T-cell (primary cell): ENCODE results near the gene AADAC. TPM values are rescaled to one million over a fixed set of nuclear protein-coding genes. Genes with fewer than 3 reads are reported as not detected.

Experiments used
- ATAC-seq, 4 experiments: fragments of 200-7000 bp in 3 of 4; fragments of 150-1000 bp in 1 of 4; cut with Tn5 transposase; replicated peaks in 1 of 4; 1 replicate in 3 of 4; 2 replicates in 1 of 4; pipeline ENCODE4 v1.10.0; 2021; ENCODE audit warnings: moderate library complexity in 3 of 4, mild to moderate bottlenecking in 2 of 4, moderate number of reproducible peaks in 1 of 4
- CTCF ChIA-PET, 2 donors: fragments of 300-600 bp; sonication (Branson Sonifier 250); formaldehyde crosslinking; loops; one replicate each; lab custom pipeline; 2022; ENCODE audit warnings: antibody characterized with exemption in 2 of 2; lab: Charles Lee
- POLR2A ChIA-PET, 2 donors: fragments of 300-600 bp; sonication (Branson Sonifier 250); formaldehyde crosslinking; loops; one replicate each; lab custom pipeline; 2022; ENCODE audit warnings: antibody characterized with exemption in 2 of 2; lab: Charles Lee
- DNase-seq, 35 experiments: peaks; one replicate each; pipeline versions ENCODE4 v3.0.0 to v3.0.0-alpha.2; 2013 to 2023
- H3K27ac ChIP-seq: one replicate; pipeline ENCODE4 v1.5.1; 2013; ENCODE audit warnings: low read length
- H3K27me3 ChIP-seq, 2 experiments: replicated peaks in 1 of 2; 1 replicate in 1 of 2; 2 replicates in 1 of 2; pipeline versions ENCODE4 v1.6.1 to v1.7.0; 2013; ENCODE audit warnings: low read length in 1 of 2, mixed read lengths in 1 of 2; ENCODE audit not compliant: control insufficient read depth in 2 of 2, insufficient read depth in 2 of 2; ENCODE audit errors: extremely low read depth in 1 of 2
- H3K36me3 ChIP-seq, 2 donors: 1 replicate in 1 of 2; 2 replicates in 1 of 2; pipeline versions ENCODE4 v1.6.1 to v1.7.0; 2013; ENCODE audit warnings: low read length in 1 of 2; ENCODE audit not compliant: control insufficient read depth in 2 of 2, insufficient read depth in 1 of 2; ENCODE audit errors: extremely low read depth in 1 of 2
- H3K4me1 ChIP-seq, 2 experiments: 1 replicate in 1 of 2; 2 replicates in 1 of 2; pipeline versions ENCODE4 v1.6.1 to v1.7.0; 2013; ENCODE audit warnings: low read length in 2 of 2, mixed read lengths in 1 of 2; ENCODE audit not compliant: insufficient read depth in 2 of 2, control insufficient read depth in 1 of 2; ENCODE audit errors: extremely low read depth in 1 of 2
- H3K4me3 ChIP-seq, 2 donors: 1 replicate in 1 of 2; 2 replicates in 1 of 2; pipeline versions ENCODE4 v1.5.1 to v1.7.0; 2013; ENCODE audit warnings: mild to moderate bottlenecking in 2 of 2, low read length in 1 of 2, moderate library complexity in 1 of 2; ENCODE audit not compliant: control insufficient read depth in 1 of 2; ENCODE audit errors: extremely low read depth in 1 of 2
- H3K9me3 ChIP-seq: 2 replicates; pipeline ENCODE4 v1.7.0; 2013
- H3K27ac Mint-ChIP-seq, 2 donors: one replicate each; pipeline ENCODE4 v1.8.0; 2020 to 2021; ENCODE audit warnings: mild to moderate bottlenecking in 2 of 2, mixed read lengths in 2 of 2
- H3K27me3 Mint-ChIP-seq, 2 donors: one replicate each; pipeline ENCODE4 v1.8.0; 2021 to 2022; ENCODE audit warnings: mixed read lengths in 2 of 2
- H3K36me3 Mint-ChIP-seq: one replicate; pipeline ENCODE4 v1.8.0; 2021; ENCODE audit warnings: mixed read lengths
- H3K4me1 Mint-ChIP-seq, 3 donors: one replicate each; pipeline ENCODE4 v1.8.0; 2020 to 2022; ENCODE audit warnings: mixed read lengths in 3 of 3, mild to moderate bottlenecking in 1 of 3
- H3K4me3 Mint-ChIP-seq, 3 donors: one replicate each; pipeline ENCODE4 v1.8.0; 2020 to 2022; ENCODE audit warnings: mild to moderate bottlenecking in 3 of 3, mixed read lengths in 3 of 3, moderate library complexity in 3 of 3
- H3K9me3 Mint-ChIP-seq, 3 donors: one replicate each; pipeline ENCODE4 v1.8.0; 2020 to 2022; ENCODE audit warnings: mixed read lengths in 3 of 3
- WGBS: methylation state at CpG from one replicate; pipeline ENCODE4 v1.1.5; 2013; ENCODE audit warnings: missing lambda C conversion rate; ENCODE audit not compliant: insufficient coverage; 5-methylcytosine and 5-hydroxymethylcytosine counted together
- total RNA-seq, 35 experiments: library from RNA in 6 of 35; stranded (reverse) in 6 of 35; fragments of 120-200 nt in 1 of 35; gene quantifications; one replicate each; pipeline versions ENCODE4 v1.2.1 to v1.2.4 and lab custom pipeline; 2013 to 2026

Gene AADAC
- total RNA-seq, 5 donors from 2014 or later (not counting 1 experiment from before 2014, with no cell fraction given): 0.20 to 0.38 (median 0.25) TPM; not detected in 2

- Mint-ChIP-seq H3K9me3 (no peaks in the 10 kb centered on the region), H3K27me3 (peaks cover 8 to 13% of the 10 kb centered on the region in 2 donors), H3K27ac (no peak overlapping the region), H3K4me3 (no peak overlapping the region), H3K36me3 (no peaks in the 10 kb centered on the region), H3K4me1 (no peaks in the 10 kb centered on the region)
- POLR2A ChIA-PET: no interaction called here
- H3K4me1 ChIP-seq: no peaks in the 10 kb centered on the region
- no peaks in the 10 kb centered on the region for H3K36me3 ChIP-seq
- no peaks in the 10 kb centered on the region for H3K27me3 ChIP-seq
- H3K4me3 ChIP-seq: no peak overlapping the region
- no peak overlapping the region for H3K27ac ChIP-seq
- DNase-seq (no peak), ATAC-seq (no peak)
- no peaks in the 10 kb centered on the region for H3K9me3 ChIP-seq
- CTCF ChIA-PET: interaction anchor here in 1 of 2 donors (0.6 kb wide), 1 partner anchor 19 kb away, joined by 3 read pairs; no protein-coding TSS in a partner anchor
- 100% methylated on average over 1 of the region's 4 CpGs for WGBS
Observed at GRCh38 chr3:151818361-151818760, 4.4 kb downstream of the AADAC start.

- CTCF ChIA-PET: no interaction called here
- Mint-ChIP-seq H3K27me3 (peaks cover 8 to 13% of the 10 kb centered on the region in 2 donors), H3K4me3 (no peak overlapping the region), H3K9me3 (no peaks in the 10 kb centered on the region), H3K27ac (no peak overlapping the region), H3K36me3 (no peaks in the 10 kb centered on the region), H3K4me1 (no peaks in the 10 kb centered on the region)
- ATAC-seq (no peak), DNase-seq (no peak)
- Histone ChIP-seq H3K27me3 (no peaks in the 10 kb centered on the region), H3K4me3 (no peak overlapping the region), H3K27ac (no peak overlapping the region), H3K4me1 (no peaks in the 10 kb centered on the region), H3K36me3 (no peaks in the 10 kb centered on the region), H3K9me3 (no peaks in the 10 kb centered on the region)
- POLR2A ChIA-PET: interaction anchor here in 1 of 2 donors (0.6 to 0.7 kb wide), 2 partner anchors 14 to 94 kb away, joined by 5 to 9 read pairs; no protein-coding TSS in a partner anchor
- WGBS: no CpG with 5 or more reads among the region's 4 CpGs
Observed at GRCh38 chr3:151819910-151820309, 6.0 kb downstream of the AADAC start.

GRCh38 chr3:151827816-151828215 lies 13.9 kb downstream of the AADAC start:
- no peaks in the 10 kb centered on the region for H3K9me3 ChIP-seq
- H3K27me3 ChIP-seq: no peaks in the 10 kb centered on the region
- no peak overlapping the region for H3K4me3 ChIP-seq
- ChIA-PET CTCF (no interaction called here), POLR2A (interaction anchor here in 1 of 2 donors (0.5 kb wide), 1 partner anchor 9 kb away, joined by 3 read pairs; no protein-coding TSS in a partner anchor)
- no peak overlapping the region for H3K27ac ChIP-seq
- H3K9me3 Mint-ChIP-seq: peaks cover 0 to 6% (median 0%) of the 10 kb centered on the region in 3 donors
- no peak for DNase-seq
- no peaks in the 10 kb centered on the region for H3K36me3 ChIP-seq
- H3K36me3 Mint-ChIP-seq: no peaks in the 10 kb centered on the region
- H3K4me1 Mint-ChIP-seq: no peaks in the 10 kb centered on the region
- H3K4me3 Mint-ChIP-seq: no peak overlapping the region
- no CpG with 5 or more reads among the region's 3 CpGs for WGBS
- no peak overlapping the region for H3K27ac Mint-ChIP-seq
- peaks cover 0 to 22% of the 10 kb centered on the region in 2 donors for H3K27me3 Mint-ChIP-seq
- no peaks in the 10 kb centered on the region for H3K4me1 ChIP-seq
- ATAC-seq: no peak

- ATAC-seq (no peak), DNase-seq (no peak)
- Histone ChIP-seq H3K4me1 (no peaks in the 10 kb centered on the region), H3K27ac (no peak overlapping the region), H3K27me3 (peaks cover 0 to 7% of the 10 kb centered on the region in 2 experiments), H3K4me3 (no peak overlapping the region), H3K36me3 (no peaks in the 10 kb centered on the region), H3K9me3 (no peaks in the 10 kb centered on the region)
- Mint-ChIP-seq H3K9me3 (no peaks in the 10 kb centered on the region), H3K36me3 (no peaks in the 10 kb centered on the region), H3K4me1 (no peaks in the 10 kb centered on the region), H3K4me3 (no peak overlapping the region), H3K27me3 (peaks cover 6 to 17% of the 10 kb centered on the region in 2 donors), H3K27ac (no peak overlapping the region)
- CTCF ChIA-PET: interaction anchor here in 1 of 2 donors (0.5 kb wide), 1 partner anchor 330 kb away, joined by 7 read pairs; no protein-coding TSS in a partner anchor
- POLR2A ChIA-PET: no interaction called here
- 6% methylated on average over 2 of the region's 5 CpGs for WGBS
Observed at GRCh38 chr3:151835751-151836525, 22.0 kb downstream of the AADAC start.

DNA sequence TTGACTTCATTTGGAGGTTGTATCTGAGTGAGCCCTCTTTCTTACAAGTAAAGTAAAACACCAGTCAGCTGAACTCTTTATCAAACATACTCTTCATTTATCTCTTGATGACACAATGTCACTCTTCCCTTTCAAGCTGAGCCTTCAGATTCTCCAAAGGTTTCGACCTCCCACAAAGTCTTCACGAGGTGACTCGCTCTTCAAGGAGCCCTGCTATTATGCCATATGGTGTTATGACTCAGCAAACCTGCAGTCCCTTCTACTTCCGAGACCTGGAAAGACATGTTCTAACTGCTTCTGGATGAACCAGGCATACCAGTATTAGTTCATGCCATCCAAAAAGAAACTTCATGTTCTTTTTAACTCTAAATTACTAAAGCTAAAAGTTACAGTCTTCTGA lies 23.1 kb downstream of the AADAC start:
- Mint-ChIP-seq H3K4me1 (no peaks in the 10 kb centered on the region), H3K36me3 (no peaks in the 10 kb centered on the region), H3K27ac (no peak overlapping the region), H3K4me3 (no peak overlapping the region), H3K9me3 (no peaks in the 10 kb centered on the region), H3K27me3 (peaks cover 6 to 17% of the 10 kb centered on the region in 2 donors)
- Histone ChIP-seq H3K9me3 (no peaks in the 10 kb centered on the region), H3K4me1 (no peaks in the 10 kb centered on the region), H3K27me3 (peaks cover 0 to 7% of the 10 kb centered on the region in 2 experiments), H3K27ac (no peak overlapping the region), H3K36me3 (no peaks in the 10 kb centered on the region), H3K4me3 (no peak overlapping the region)
- no peak for DNase-seq
- no peak for ATAC-seq
- POLR2A ChIA-PET: interaction anchor here in 1 of 2 donors (0.6 kb wide), 1 partner anchor 9 kb away, joined by 3 read pairs; no protein-coding TSS in a partner anchor
- 35% methylated on average over 3 of the region's 4 CpGs for WGBS
- CTCF ChIA-PET: interaction anchor here in 1 of 2 donors (0.5 to 0.6 kb wide), 2 partner anchors 18 to 24 kb away, joined by 3 read pairs; no protein-coding TSS in a partner anchor

DNA sequence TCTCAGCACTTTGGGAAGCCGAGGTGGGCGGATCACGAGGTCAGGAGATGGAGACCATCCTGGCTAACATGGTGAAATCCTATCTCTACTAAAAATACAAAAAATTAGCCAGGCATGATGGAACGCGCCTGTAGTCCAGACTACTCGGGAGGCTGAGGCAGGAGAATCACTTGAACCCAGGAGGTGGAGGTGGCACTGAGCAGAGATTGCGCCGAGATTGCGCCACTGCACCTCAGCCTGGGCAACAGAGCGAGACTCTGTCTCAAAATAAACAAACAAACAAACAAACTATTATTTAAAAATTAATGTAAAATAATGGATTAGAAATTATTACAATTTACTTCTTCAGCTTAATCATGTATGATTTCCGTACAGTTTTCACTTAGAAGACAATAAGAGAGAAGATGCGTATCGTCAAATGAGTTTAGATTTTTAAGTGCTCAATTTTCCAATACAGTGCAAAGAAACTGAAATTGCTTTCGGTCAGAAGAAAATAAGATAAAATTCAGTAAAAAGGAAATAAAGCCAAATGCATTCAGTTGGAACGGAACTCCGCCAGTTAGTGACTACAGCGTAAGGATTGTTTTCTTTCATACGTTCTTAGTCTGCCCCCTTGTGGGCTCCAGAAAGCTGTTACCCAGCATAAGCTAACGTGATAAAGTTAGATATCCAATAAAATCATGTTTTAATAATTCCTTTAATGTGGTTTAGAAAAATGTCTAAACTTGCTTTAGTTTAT lies 24.8 kb downstream of the AADAC start:
- Mint-ChIP-seq H3K4me1 (no peaks in the 10 kb centered on the region), H3K27me3 (peaks cover 1 to 12% of the 10 kb centered on the region in 2 donors), H3K9me3 (no peaks in the 10 kb centered on the region), H3K4me3 (no peak overlapping the region), H3K36me3 (no peaks in the 10 kb centered on the region), H3K27ac (no peak overlapping the region)
- ChIA-PET CTCF (interaction anchor here in 1 of 2 donors (0.6 to 1.4 kb wide), 2 partner anchors 24 to 671 kb away, joined by 4 to 7 read pairs; no protein-coding TSS in a partner anchor), POLR2A (no interaction called here)
- no CpG with 5 or more reads among the region's 19 CpGs for WGBS
- Histone ChIP-seq H3K4me1 (no peaks in the 10 kb centered on the region), H3K36me3 (no peaks in the 10 kb centered on the region), H3K4me3 (no peak overlapping the region), H3K27ac (no peak overlapping the region), H3K27me3 (peaks cover 0 to 7% of the 10 kb centered on the region in 2 experiments), H3K9me3 (no peaks in the 10 kb centered on the region)
- DNase-seq (peak in 18 of 35 experiments; percentile 0 to 63 (median 10)), ATAC-seq (peak in 2 of 4 experiments; percentile 46 to 55)
